HCT116 (cell line): ENCODE results near the gene NT5C1B.

ENCODE experiments used
- CEBPB ChIP-seq: IDR thresholded peaks from 2 replicates; pipeline ENCODE4 v1.6.1; 2012; ENCODE audit warnings: low read depth
- ELF1 ChIP-seq: IDR thresholded peaks from 2 replicates; pipeline ENCODE4 v1.6.1; 2012; ENCODE audit warnings: low read depth, borderline replicate concordance
- EZH2 ChIP-seq: fragments of 200-600 bp; sonication (generic); IDR thresholded peaks from 2 replicates; pipeline ENCODE4 v1.6.1; 2017; ENCODE audit warnings: antibody characterized with exemption, mixed run types
- EZH2phosphoT487 ChIP-seq: fragments of 200-600 bp; IDR thresholded peaks from 2 replicates; pipeline ENCODE4 v1.6.1; 2018; ENCODE audit warnings: antibody characterized with exemption, borderline replicate concordance
- JUND ChIP-seq: IDR thresholded peaks from 2 replicates; pipeline ENCODE4 v1.6.1; 2012
- MAX ChIP-seq: IDR thresholded peaks from 2 replicates; pipeline ENCODE4 v1.6.1; 2012
- POLR2A ChIP-seq: IDR thresholded peaks from 2 replicates; pipeline ENCODE4 v1.7.0; 2011; ENCODE audit warnings: borderline replicate concordance; ENCODE audit not compliant: insufficient read depth, insufficient read length; ENCODE audit errors: extremely low read depth
- POLR2AphosphoS5 ChIP-seq: IDR thresholded peaks from 2 replicates; pipeline ENCODE4 v1.6.1; 2011; ENCODE audit warnings: mild to moderate bottlenecking, low read depth, low read length, moderate library complexity
- SP1 ChIP-seq: IDR thresholded peaks from 2 replicates; pipeline ENCODE4 v1.6.1; 2012; ENCODE audit warnings: low read depth
- YY1 ChIP-seq: IDR thresholded peaks from 2 replicates; pipeline ENCODE4 v1.6.1; 2011; ENCODE audit warnings: low read length, low read depth, moderate library complexity, mild to moderate bottlenecking; ENCODE audit not compliant: insufficient replicate concordance; ENCODE audit errors: extremely low read depth
- ZBTB33 ChIP-seq: IDR thresholded peaks from 2 replicates; pipeline ENCODE4 v1.6.1; 2011; ENCODE audit warnings: mild to moderate bottlenecking, low read length, moderate library complexity; ENCODE audit not compliant: insufficient replicate concordance; ENCODE audit errors: extremely low read depth
- TF ChIP-seq, protein P1 (sequence below), 3 experiments: fragments of 200-600 bp in 1 of 3; sonication (generic) in 1 of 3; IDR thresholded peaks in 2 of 3; conservative IDR thresholded peaks in 1 of 3; 2 replicates each; pipeline ENCODE4 v1.5.1; 2012 to 2017; ENCODE audit warnings: low read depth in 2 of 3, low read length in 2 of 3, antibody characterized with exemption in 1 of 3, borderline replicate concordance in 1 of 3, control low read depth in 1 of 3, mild to moderate bottlenecking in 1 of 3, mixed read lengths in 1 of 3, mixed run types in 1 of 3, moderate library complexity in 1 of 3; ENCODE audit not compliant: insufficient read depth in 1 of 3
- TF ChIP-seq, protein P2 (sequence below): IDR thresholded peaks from 2 replicates; pipeline ENCODE4 v1.6.1; 2012
- TF ChIP-seq, protein P3 (sequence below): IDR thresholded peaks from 2 replicates; pipeline ENCODE4 v1.6.1; 2012; ENCODE audit warnings: low read depth

DNA sequence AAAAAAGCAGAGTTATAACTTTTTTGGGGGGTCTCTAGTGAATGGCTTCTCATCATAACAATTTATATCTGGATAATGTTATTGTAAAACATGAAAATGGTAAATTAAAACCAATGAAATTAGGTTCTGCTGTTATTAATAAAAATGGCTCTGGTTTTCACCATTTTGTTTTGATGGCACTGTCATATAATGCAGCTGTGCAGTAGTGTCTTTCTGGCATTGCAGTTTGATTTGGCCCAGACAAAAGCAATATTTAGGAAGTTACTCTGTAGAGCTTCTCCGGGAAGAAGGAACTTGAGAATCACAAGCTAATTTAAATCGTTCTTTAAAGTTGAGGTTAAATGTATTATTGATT is 15.1 kb upstream of the NT5C1B start:
- TF ChIP-seq POLR2A = no peak
- TF ChIP-seq YY1 = no peak
- no peak for TF ChIP-seq MAX
- TF ChIP-seq, protein P1, sequence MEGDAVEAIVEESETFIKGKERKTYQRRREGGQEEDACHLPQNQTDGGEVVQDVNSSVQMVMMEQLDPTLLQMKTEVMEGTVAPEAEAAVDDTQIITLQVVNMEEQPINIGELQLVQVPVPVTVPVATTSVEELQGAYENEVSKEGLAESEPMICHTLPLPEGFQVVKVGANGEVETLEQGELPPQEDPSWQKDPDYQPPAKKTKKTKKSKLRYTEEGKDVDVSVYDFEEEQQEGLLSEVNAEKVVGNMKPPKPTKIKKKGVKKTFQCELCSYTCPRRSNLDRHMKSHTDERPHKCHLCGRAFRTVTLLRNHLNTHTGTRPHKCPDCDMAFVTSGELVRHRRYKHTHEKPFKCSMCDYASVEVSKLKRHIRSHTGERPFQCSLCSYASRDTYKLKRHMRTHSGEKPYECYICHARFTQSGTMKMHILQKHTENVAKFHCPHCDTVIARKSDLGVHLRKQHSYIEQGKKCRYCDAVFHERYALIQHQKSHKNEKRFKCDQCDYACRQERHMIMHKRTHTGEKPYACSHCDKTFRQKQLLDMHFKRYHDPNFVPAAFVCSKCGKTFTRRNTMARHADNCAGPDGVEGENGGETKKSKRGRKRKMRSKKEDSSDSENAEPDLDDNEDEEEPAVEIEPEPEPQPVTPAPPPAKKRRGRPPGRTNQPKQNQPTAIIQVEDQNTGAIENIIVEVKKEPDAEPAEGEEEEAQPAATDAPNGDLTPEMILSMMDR (IDR thresholded peaks at IDR 0.05 in 2 of 3, conservative IDR thresholded peaks at IDR 0.05 in 1 of 3; ENCODE audit: borderline replicate concordance in 1 of 3, insufficient read depth in 1 of 3, low read depth in 2 of 3, low read length in 2 of 3) = no peak
- no peak for TF ChIP-seq EZH2phosphoT487
- TF ChIP-seq CEBPB = no peak
- no peak for TF ChIP-seq ELF1
- TF ChIP-seq, protein P2, sequence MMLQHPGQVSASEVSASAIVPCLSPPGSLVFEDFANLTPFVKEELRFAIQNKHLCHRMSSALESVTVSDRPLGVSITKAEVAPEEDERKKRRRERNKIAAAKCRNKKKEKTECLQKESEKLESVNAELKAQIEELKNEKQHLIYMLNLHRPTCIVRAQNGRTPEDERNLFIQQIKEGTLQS = no peak
- no peak for TF ChIP-seq JUND
- no peak for TF ChIP-seq EZH2
- TF ChIP-seq, protein P3, sequence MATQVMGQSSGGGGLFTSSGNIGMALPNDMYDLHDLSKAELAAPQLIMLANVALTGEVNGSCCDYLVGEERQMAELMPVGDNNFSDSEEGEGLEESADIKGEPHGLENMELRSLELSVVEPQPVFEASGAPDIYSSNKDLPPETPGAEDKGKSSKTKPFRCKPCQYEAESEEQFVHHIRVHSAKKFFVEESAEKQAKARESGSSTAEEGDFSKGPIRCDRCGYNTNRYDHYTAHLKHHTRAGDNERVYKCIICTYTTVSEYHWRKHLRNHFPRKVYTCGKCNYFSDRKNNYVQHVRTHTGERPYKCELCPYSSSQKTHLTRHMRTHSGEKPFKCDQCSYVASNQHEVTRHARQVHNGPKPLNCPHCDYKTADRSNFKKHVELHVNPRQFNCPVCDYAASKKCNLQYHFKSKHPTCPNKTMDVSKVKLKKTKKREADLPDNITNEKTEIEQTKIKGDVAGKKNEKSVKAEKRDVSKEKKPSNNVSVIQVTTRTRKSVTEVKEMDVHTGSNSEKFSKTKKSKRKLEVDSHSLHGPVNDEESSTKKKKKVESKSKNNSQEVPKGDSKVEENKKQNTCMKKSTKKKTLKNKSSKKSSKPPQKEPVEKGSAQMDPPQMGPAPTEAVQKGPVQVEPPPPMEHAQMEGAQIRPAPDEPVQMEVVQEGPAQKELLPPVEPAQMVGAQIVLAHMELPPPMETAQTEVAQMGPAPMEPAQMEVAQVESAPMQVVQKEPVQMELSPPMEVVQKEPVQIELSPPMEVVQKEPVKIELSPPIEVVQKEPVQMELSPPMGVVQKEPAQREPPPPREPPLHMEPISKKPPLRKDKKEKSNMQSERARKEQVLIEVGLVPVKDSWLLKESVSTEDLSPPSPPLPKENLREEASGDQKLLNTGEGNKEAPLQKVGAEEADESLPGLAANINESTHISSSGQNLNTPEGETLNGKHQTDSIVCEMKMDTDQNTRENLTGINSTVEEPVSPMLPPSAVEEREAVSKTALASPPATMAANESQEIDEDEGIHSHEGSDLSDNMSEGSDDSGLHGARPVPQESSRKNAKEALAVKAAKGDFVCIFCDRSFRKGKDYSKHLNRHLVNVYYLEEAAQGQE = no peak
- TF ChIP-seq SP1 = no peak
- TF ChIP-seq POLR2AphosphoS5 = no peak
- no peak for TF ChIP-seq ZBTB33
